Measurements from ENCODE around the gene GIMAP4.

GRCh38 chr7:150594805-150595204, 27.6 kb downstream of the GIMAP4 start:
- TF ChIP-seq ZNF274 (IDR thresholded peaks at IDR 0.05; ENCODE audit: low read depth, low read length) (no peak), SUZ12 (IDR thresholded peaks at IDR 0.05; ENCODE audit: extremely low read depth, insufficient read depth, insufficient read length) (no peak)

Measured in NT2/D1 (cell line).